Transverse colon (tissue), 4 donors: Measurements from ENCODE around the gene CRTC2. TPM values are rescaled to one million over a fixed set of nuclear protein-coding genes. Genes with fewer than 3 reads are reported as not detected.

ENCODE experiments used
- DNase-seq: peaks from one replicate; pipeline ENCODE4 v3.0.0-alpha.2; 2019
- H3K27ac ChIP-seq, 4 donors: fragments of 200-600 bp; sonication (generic); 2 replicates each; pipeline ENCODE4 v1.5.1; 2016 to 2018; ENCODE audit warnings: inconsistent platforms in 4 of 4
- H3K27me3 ChIP-seq: fragments of 200-600 bp; sonication (generic); 2 replicates; pipeline ENCODE4 v1.5.1; 2017; ENCODE audit warnings: inconsistent platforms
- H3K36me3 ChIP-seq, 4 donors: fragments of 200-600 bp; sonication (generic); 2 replicates each; pipeline ENCODE4 v1.5.1; 2017 to 2019; ENCODE audit warnings: inconsistent platforms in 4 of 4
- H3K4me1 ChIP-seq, 4 donors: fragments of 200-600 bp; sonication (generic); 2 replicates each; pipeline ENCODE4 v1.5.1; 2017 to 2020; ENCODE audit warnings: inconsistent platforms in 4 of 4
- H3K4me3 ChIP-seq, 4 donors: fragments of 200-600 bp; sonication (generic); 1 replicate in 1 of 4; 2 replicates in 3 of 4; pipeline versions ENCODE4 v1.5.1 to v1.6.1; 2017 to 2019; ENCODE audit warnings: inconsistent platforms in 4 of 4
- H3K9me3 ChIP-seq, 2 donors: fragments of 200-600 bp; sonication (generic); 2 replicates each; pipeline ENCODE4 v1.5.1; 2017 to 2019; ENCODE audit warnings: inconsistent platforms in 2 of 2
- CTCF ChIP-seq, 5 experiments: fragments of 200-600 bp in 3 of 5; fragments of 450-650 bp in 2 of 5; sonication (generic) in 3 of 5; IDR thresholded peaks; 1 replicate in 2 of 5; 2 replicates in 3 of 5; pipeline ENCODE4 v1.5.1; 2016 to 2017; ENCODE audit warnings: antibody characterized with exemption in 5 of 5, inconsistent platforms in 3 of 5, mild to moderate bottlenecking in 2 of 5, moderate library complexity in 1 of 5
- EP300 ChIP-seq: sonication (generic); formaldehyde crosslinking; IDR thresholded peaks from one replicate; pipeline ENCODE4 v1.6.1; 2017; ENCODE audit warnings: antibody characterized with exemption, low read depth
- POLR2A ChIP-seq: fragments of 450-650 bp; IDR thresholded peaks from one replicate; pipeline ENCODE4 v1.6.1; 2016; ENCODE audit warnings: antibody characterized with exemption, mild to moderate bottlenecking, moderate library complexity
- POLR2AphosphoS5 ChIP-seq, 3 donors: sonication (generic); formaldehyde crosslinking; IDR thresholded peaks; one replicate each; pipeline ENCODE4 v1.6.1; 2016; ENCODE audit warnings: antibody characterized with exemption in 3 of 3
- WGBS, 2 donors: methylation state at CpG; one replicate each; pipeline ENCODE4 v1.1.5; 2018; ENCODE audit warnings: low coverage in 1 of 2; 5-methylcytosine and 5-hydroxymethylcytosine counted together
- in situ Hi-C, 4 donors: fragments of 200-750 bp; cut with MboI; loops; one replicate each; pipeline versions ENCODE4 v1.15.0 to v1.15.1; 2017; ENCODE audit warnings: low sequenced_read_pairs in 3 of 4, low pct_ligation_motif_present in 1 of 4, low pct_unique_long_range_greater_than_20kb in 1 of 4
- intact Hi-C: fragments of 100-400 bp; cut with DNase I; formaldehyde crosslinking; loops from one replicate; pipeline ENCODE4 v1.15.1; 2023; ENCODE audit warnings: low total_unique reads
- total RNA-seq, 4 donors: library from RNA; depleted of rRNA; stranded (reverse); fragments of >200 nt; gene quantifications; one replicate each; pipeline ENCODE4 v1.1.0, GENCODE V29; 2016

Gene CRTC2
- total RNA-seq, 4 donors from 2014 or later: 13.3 to 32.5 (median 21.4) TPM

GRCh38 chr1:153922972-153923925, 35.2 kb downstream of the CRTC2 start, which contains the start of gene GATAD2B:
TSS of gene GATAD2B (minus strand) at chr1:153922972. CDS start at chr1:153828347, 94,625 bp downstream.
- no peaks in the 10 kb centered on the region for H3K27me3 ChIP-seq
- DNase-seq: peak; percentile 99
- WGBS, 2 donors: 0% methylated on average over 9 to 50 of the region's 53 CpGs
- peaks cover 11 to 45% (median 30%) of the 10 kb centered on the region in 4 donors for H3K4me1 ChIP-seq
- intact Hi-C loops: no loop called here
- H3K4me3 ChIP-seq: peak within 1 kb of the TSS; percentile 86 to 97 (median 90)
- H3K9me3 ChIP-seq: no peaks in the 10 kb centered on the region
- H3K36me3 ChIP-seq: no peaks in the 10 kb centered on the region
- TF ChIP-seq CTCF (IDR thresholded peaks at IDR 0.05) (no peak), POLR2AphosphoS5 (IDR thresholded peaks at IDR 0.05) (peak; percentile 51 to 81 (median 76))
- peak within 1 kb of the TSS; percentile 95 to 99 (median 96) for H3K27ac ChIP-seq
- in situ Hi-C loops: loop anchor here in 1 of 4 donors (25.0 kb wide), 1 partner anchor 111 kb away; no protein-coding TSS in a partner anchor

- intact Hi-C loops (no loop called here), in situ Hi-C loops (loop anchor here in 1 of 4 donors (25.0 kb wide), 1 partner anchor 110 kb away; no protein-coding TSS in a partner anchor)
- H3K27me3 ChIP-seq: no peaks in the 10 kb centered on the region
- H3K9me3 ChIP-seq: no peaks in the 10 kb centered on the region
- H3K36me3 ChIP-seq: no peaks in the 10 kb centered on the region
- peak overlapping the region; percentile 95 to 99 (median 96) for H3K27ac ChIP-seq
- no peak for DNase-seq
- peak overlapping the region; percentile 86 to 97 (median 90) for H3K4me3 ChIP-seq
- TF ChIP-seq CTCF (IDR thresholded peaks at IDR 0.05) (peak in 1 of 5 experiments; percentile 21), POLR2A (no peak)
- H3K4me1 ChIP-seq: peaks cover 11 to 45% (median 30%) of the 10 kb centered on the region in 4 donors
- WGBS, 2 donors: 0 to 1% methylated on average over 1 to 55 of the region's 86 CpGs
Measured at GRCh38 chr1:153922076-153922971, 36.1 kb downstream of the CRTC2 start.

- DNase-seq: peak; percentile 17
- Histone ChIP-seq H3K4me1 (peaks cover 11 to 45% (median 30%) of the 10 kb centered on the region in 4 donors), H3K27me3 (no peaks in the 10 kb centered on the region), H3K27ac (peak overlapping the region; percentile 95 to 99 (median 96)), H3K9me3 (no peaks in the 10 kb centered on the region), H3K36me3 (no peaks in the 10 kb centered on the region), H3K4me3 (peak overlapping the region; percentile 86 to 97 (median 90))
- intact Hi-C loops: no loop called here
- in situ Hi-C loops: loop anchor here in 1 of 4 donors (25.0 kb wide), 1 partner anchor 109 kb away; no protein-coding TSS in a partner anchor
- WGBS, 2 donors: 2% methylated on average over 10 of the region's 10 CpGs; no CpG with 5 or more reads in 1 of the 2 donors
- no peak for TF ChIP-seq EP300
- no peak for TF ChIP-seq POLR2AphosphoS5 (IDR thresholded peaks at IDR 0.05)
- no peak for TF ChIP-seq POLR2A
- no peak for TF ChIP-seq CTCF (IDR thresholded peaks at IDR 0.05)
Measured at GRCh38 chr1:153921803-153922075, 36.7 kb downstream of the CRTC2 start.
